OCI-LY3 (cell line): Measurements from ENCODE around the gene EPB41L5.

ENCODE experiments used
- CTCF ChIP-seq: fragments of 200-600, 300-600 bp; sonication (generic); IDR thresholded peaks from 2 replicates; pipeline ENCODE4 v1.5.1; 2014; ENCODE audit warnings: antibody characterized with exemption, low read length, low read depth
- EZH2phosphoT487 ChIP-seq: fragments of 200-600 bp; shearing (Covaris generic); IDR thresholded peaks from 2 replicates; pipeline ENCODE4 v1.6.1; 2018; ENCODE audit warnings: antibody characterized with exemption, mixed run types, low read depth

- no peak for TF ChIP-seq CTCF
- no peak for TF ChIP-seq EZH2phosphoT487
Observed at GRCh38 chr2:120149406-120149805, 136.5 kb downstream of the EPB41L5 start.
